AG09319 (cell line): ENCODE measurements around the gene PRR5.

Source experiments
- DNase-seq: peaks from one replicate; pipeline ENCODE4 v3.0.0-alpha.2; 2010; ENCODE audit warnings: low read depth; ENCODE audit errors: extremely low read depth
- TF ChIP-seq, protein P1 (sequence below): IDR thresholded peaks from 2 replicates; pipeline ENCODE4 v1.5.1; 2011; ENCODE audit warnings: low read depth, mild to moderate bottlenecking, inconsistent platforms, low read length, moderate library complexity

Gene PRR5

DNA sequence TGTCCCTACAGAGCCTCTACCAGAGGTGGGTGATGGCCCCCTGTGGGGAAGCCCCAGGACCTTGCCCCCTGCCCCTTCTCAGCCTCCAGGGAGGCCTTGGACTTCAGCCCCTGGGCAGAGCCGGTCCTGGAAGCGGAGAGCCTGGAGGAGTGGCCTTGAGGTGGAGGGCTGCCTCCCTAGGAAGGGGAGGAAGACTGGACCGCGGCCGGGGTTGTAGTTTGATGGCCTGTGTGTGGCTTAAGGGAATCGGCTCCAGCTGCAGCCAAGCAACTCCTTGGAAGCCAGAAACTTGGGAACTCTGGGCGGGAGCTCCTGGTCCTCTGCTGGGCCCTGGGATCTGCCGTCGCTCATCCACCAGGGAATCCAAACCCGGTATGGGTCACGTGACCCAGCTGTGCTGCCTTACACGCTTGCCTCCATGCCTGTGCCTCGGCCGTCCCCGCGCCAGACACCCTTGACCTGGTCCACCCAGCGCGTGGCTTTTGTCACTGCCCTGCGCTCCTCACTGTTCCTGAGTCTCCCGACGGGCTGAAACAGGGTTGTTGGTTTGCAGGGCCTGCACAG, 26.8 kb downstream of the PRR5 start:
- TF ChIP-seq, protein P1, sequence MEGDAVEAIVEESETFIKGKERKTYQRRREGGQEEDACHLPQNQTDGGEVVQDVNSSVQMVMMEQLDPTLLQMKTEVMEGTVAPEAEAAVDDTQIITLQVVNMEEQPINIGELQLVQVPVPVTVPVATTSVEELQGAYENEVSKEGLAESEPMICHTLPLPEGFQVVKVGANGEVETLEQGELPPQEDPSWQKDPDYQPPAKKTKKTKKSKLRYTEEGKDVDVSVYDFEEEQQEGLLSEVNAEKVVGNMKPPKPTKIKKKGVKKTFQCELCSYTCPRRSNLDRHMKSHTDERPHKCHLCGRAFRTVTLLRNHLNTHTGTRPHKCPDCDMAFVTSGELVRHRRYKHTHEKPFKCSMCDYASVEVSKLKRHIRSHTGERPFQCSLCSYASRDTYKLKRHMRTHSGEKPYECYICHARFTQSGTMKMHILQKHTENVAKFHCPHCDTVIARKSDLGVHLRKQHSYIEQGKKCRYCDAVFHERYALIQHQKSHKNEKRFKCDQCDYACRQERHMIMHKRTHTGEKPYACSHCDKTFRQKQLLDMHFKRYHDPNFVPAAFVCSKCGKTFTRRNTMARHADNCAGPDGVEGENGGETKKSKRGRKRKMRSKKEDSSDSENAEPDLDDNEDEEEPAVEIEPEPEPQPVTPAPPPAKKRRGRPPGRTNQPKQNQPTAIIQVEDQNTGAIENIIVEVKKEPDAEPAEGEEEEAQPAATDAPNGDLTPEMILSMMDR, result no peak
- DNase-seq, result no peak

DNA sequence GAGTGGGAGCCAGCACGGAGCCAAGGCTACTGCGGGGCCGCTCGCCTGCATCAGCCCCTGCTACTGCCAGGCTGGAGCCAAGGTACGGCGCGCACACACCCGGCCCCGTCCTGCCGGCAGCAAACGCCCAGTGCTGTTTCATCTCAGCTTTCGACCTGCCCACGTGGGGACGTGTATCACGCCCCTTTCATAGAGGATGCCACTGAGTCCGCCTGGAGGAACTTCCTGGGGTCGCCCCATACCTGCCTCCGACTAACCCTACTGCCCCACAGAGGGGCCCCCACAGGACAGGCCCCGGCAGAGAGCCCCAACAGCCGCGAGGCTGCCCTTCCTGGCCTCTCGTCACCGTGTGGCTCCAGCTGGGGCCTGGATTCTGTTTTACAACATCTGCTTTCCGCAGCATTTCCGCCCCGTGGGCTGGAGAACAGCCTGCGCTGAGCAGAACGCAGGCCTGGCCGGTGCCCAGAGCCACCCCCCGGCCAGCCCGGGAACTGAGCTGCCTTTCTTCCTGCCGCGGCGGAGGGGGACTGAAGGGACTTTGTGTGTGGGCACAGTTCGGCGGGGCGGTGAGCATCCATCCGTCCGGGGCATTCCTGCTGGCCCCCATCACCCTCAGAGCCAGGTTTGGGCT, 27.5 kb downstream of the PRR5 start:
- peak; percentile 15 for DNase-seq
- TF ChIP-seq, protein P1, result peak; percentile 35

DNA sequence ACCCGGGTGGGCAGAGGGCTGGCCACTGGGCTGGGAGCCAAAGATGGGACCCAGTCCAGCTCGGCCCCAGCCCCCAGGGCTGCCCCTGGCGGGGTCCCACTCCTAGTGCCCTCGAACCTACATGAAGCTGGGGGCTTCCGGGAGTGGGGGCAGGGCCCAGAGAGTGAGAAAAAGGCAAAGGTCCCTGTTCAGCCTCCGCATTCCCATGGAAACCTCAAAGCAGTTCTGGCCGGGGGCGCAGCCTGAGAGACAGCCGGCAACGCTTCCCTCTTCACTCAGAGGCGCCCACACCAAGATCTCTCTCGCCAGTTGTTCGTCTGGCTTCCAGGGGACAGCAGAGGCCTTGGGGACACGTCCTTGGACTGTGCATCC, 28.0 kb downstream of the PRR5 start:
- DNase-seq, result no peak
- TF ChIP-seq, protein P1, result no peak

DNA sequence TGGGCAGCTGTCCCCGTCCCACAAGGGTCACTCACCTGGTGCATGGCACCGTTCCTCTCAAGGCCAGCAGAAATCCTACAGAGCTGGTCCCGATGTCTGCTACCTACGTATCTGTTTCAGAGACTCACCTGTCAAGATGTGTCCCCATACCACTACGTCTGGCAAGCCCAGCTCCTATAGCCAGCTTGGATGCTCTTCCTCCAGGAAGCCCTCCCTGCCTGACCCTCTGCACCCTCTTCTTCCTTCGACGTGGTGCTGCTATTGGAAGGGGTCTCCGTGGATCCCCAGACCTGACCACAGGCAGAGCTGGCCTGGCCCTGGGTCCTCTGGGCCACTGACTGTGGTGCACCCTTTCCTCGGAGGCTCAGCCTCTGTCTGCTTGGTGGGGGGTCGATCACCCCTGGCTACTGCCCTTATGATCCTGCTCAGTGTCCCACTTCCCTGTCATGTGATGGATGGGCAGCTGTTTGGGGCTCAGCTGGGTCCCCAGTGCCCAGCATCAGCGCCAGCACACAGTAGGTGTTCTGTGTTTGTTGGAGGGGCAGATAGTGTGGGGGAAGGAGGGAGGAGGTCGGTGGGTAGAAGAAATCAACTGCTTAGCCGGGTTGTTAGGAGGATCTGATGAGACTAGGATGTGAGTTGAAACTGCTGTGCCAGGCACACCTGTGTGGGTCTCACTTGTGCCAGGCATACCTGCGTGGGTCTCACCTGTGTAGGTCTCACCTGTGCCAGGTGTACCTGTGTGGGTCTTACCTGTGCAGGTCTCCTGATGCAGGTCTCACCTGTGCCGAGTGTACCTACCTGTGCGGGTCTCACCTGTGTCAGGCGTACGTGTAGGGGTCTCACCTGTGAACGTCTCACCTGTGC, 28.7 kb downstream of the PRR5 start:
- TF ChIP-seq, protein P1, result no peak
- no peak for DNase-seq

DNA sequence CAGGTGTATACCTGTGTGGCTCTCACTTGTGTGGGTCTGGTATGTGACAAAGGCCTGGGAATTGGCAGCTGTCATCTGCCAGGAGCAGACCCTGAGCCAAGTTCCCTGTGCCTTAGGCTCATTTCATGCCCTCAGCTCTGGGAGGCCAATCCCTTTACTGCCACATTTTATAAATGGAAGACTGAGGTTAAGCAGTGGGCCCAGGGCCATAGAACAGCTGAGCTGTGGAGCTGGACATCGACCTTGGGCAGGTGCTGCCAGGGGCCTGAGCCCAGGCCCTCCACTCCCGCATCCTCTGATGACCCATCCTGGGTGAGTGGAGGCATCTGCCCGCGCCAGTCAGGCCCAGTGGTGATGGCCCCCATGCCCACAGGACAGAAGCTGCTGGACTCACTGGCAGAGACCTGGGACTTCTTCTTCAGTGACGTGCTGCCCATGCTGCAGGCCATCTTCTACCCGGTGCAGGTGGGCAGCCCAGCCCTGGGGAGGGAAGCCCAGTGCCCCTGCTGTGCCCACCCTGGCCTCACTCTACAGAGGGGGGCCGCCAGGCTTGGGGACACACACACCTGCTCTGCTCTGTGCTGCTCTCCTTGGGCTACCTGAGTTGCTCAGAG, 29.5 kb downstream of the PRR5 start:
- TF ChIP-seq, protein P1, result no peak
- no peak for DNase-seq

DNA sequence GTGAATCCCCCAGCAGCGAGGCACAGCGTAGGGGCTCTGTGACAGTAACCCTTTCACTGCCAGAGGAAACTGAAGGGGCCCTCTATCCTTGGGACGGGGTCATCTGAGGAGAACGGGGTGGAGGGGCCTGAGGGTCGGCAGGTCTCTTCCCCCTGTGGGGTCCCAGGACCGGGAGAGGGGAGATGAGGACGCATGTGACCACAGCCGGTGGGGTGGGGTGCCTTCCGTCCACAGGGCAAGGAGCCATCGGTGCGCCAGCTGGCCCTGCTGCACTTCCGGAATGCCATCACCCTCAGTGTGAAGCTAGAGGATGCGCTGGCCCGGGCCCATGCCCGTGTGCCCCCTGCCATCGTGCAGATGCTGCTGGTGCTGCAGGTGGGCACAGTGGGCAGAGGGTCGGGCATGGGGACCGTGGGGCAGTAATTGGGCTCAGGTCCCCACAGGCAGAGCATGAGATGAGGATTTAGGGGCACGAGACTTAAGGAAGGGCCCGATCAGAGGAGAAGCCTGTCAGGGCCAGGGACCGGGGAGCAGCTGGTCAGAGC, 30.1 kb downstream of the PRR5 start:
- no peak for DNase-seq

More for the DNA sequence above, 30.1 kb downstream of the PRR5 start:
- TF ChIP-seq, protein P1, result no peak
